HG03025 (cell line): Measurements from ENCODE around the gene MRPS27.
"Not testable (repeated sequence)": the region's sequence is repeated elsewhere in the genome, so short reads cannot be mapped to it uniquely, and the experiment has no call there.

ENCODE experiments used
- ATAC-seq: cut with Tn5 transposase; IDR thresholded peaks from one replicate; pipeline ENCODE4 v1.9.1; 2021; ENCODE audit warnings: mild to moderate bottlenecking, moderate library complexity; ENCODE audit not compliant: unreplicated experiment, low FRiP score

Gene MRPS27

GRCh38 chr5:72182686-72183085 lies 137.4 kb downstream of the MRPS27 start:
- no peak for ATAC-seq

DNA sequence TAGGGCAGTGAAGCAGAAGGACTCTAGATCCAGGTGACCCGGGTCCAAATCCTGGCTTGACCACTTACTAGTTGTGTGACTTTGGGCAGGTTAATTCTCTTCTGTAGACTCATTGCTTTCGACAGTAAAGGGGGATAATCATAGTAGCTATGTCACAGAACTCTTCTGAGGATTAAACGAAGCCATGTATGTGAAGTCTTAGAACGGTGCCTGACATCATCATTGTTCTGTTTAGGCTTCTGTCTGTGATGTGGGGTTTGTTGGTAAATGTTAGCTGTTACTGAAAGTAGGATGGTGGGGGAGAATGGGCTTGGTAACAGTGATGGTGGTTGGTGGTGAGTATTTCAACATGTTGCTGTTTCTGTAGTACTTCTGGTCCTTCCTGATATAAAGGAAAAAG lies 139.1 kb downstream of the MRPS27 start:
- ATAC-seq: no peak

DNA sequence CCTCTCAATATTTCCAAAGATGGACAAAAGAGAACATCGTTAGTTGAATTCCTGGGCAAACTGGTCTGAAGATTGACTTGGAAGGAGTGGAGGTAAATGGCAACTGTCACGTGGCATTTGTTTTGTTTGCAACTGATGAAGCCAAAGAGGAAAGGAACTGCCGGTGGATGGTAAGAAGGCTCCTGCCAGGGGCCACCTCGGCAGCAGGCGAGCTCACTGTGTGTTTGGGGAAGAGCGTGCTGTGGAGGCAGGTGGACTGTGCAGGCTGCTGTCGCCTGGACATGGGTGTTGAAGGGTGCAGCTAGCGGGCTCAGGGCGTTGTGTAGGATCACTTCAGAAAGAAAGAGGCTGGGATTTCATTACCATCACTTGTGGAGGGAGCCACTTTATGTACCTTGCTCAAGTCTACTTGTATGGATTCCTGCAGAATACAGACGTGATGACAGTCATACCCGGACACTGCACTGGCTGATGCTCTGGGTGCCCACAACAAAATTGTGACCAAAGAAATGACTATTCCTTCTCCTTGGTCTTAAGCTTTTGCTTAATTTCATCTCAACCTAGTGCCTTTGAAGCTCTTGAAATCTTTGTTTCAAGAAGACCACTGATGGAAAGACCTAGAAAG lies 140.1 kb downstream of the MRPS27 start:
- no peak for ATAC-seq

DNA sequence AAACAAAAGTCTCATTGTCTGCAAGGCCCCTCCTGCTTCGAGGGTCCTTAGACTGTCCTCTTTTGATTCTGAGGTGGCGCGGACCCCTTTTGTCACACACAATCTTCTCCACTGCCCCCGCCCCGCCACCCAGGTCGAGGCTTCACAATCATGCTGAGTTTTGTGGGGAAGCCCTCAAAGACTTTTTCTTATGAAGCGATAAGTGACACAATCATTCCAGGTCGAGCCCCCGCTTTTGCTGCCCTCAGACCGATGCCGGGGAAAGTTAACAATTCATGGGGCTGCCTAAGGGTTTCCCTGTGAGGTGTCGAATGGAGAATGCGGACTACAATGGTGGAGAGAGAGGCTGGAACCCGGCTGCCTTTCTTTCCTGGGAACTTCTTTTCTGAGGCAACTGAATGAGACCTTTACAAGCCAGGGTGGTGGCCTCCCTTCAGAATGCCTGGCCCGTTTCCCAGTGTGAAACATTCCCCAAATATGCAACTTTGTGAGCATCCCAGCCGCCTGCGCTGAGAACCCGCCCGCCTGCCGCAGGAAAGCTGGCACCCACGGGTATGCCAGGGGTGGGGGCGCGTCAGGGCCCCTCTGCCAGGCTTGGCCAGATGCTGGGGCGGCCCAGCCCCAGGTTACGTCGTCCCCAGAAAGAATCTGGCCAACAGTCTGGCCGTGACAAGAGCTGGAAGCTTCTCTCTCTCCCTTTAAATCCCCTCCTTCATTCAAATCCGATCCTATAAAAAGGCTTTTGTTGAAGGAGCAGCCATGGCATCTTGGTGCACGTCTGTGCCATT lies 140.8 kb downstream of the MRPS27 start:
- ATAC-seq: no peak

DNA sequence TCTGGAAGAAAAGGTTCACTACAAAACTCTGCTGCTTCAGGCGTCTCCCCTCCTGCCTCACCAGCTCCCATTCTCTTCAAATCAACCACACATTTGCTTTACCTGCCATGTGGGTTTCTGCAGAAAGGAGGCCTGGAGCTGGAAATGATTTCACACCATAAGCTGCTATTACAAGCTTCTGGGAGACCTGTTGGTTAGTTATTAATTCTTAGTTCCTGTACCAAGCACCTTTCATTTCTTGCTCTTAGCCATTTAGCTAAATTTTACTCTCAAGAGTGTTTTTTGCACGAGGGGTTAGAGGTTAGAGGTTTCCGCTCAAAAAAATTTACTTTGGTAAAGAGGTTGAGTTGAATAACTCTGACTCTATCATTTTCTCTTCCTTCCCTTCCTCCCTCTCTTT lies 142.5 kb downstream of the MRPS27 start:
- ATAC-seq: no peak

DNA sequence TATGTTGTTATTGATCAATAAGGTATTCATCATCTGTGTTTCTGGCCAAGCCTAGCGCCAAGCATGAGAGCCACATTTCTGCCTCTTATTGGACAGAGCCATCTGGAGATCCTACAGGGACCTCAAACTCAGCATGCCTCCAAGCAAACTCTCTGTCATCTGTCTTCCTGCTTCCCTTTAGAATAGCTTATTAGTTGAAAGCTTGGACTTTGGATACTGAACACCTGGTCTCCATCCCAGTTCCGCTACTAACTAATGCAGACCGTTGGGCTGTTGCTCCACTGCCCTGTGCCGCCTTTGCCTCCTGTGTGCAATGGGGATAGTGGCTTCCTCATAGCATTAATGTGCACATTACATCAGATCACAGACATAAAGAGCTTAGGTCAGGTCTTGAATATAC lies 147.3 kb downstream of the MRPS27 start:
- no peak for ATAC-seq

DNA sequence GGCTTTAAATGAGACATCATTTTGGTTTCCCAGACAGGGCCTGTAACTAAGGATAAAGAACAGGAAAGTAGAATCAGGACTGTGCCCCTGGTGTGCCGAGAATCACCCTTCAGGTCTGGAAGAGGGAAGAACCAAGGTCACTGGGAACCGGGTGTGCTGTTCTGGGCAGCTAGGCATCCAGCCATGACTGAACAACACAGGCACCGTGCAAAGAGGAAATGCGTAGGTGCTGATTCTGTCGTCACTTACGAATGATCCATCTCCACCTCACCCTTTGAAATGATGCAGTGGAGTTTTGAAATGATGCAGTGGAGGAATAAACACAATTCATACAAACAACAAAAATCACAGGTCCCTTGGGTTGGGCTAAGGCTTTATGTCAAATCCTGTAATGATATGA lies 148.4 kb downstream of the MRPS27 start:
- ATAC-seq: no peak

DNA sequence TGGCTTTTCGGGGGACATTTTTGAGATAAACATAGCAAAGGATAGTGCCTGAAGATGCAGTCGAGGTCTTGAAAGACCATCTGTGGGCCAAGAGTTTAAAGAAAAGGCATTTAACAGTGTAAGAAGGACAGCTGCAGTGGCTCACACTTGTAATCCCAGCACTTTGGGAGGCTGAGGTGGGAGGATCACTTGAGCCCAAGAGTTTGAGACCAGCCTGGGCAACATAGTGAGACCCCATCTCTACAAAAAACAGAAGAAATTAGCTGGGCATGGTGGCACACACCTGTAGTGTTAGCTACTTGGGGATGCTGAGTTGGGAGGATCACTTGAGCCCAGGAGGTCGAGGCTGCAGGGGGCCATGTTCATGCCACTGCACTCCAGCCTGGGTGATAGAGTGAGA lies 148.9 kb downstream of the MRPS27 start:
- ATAC-seq: not testable (repeated sequence)

- ATAC-seq: no peak
Measured at GRCh38 chr5:72170101-72170500, 149.9 kb downstream of the MRPS27 start.
